ENCODE measurements around the gene NACC2. TPM values are rescaled to one million over a fixed set of nuclear protein-coding genes. Genes with fewer than 3 reads are reported as not detected.

The NACC2 gene
- polyA plus RNA-seq, 5 donors = 3.0 to 6.9 (median 5.0) TPM

DNA sequence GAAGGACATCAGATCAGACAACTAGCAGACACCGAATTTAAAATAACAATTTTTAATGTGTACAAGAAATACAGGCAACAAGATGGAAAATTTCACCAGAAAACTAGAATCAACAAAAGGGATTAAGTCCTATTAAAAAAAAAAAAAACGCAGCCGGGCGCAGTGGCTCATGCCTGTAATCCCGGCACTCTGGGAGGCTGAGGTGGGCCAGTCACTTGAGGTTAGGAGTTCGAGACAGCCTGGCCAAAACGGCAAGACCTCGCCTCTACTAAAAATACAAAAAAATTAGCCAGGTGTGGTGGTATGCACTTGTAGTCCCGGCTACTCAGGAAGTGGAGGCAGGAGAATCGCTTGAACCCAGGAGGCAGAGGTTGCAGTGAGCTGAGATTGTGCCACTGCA lies 69.6 kb downstream of the NACC2 start:
- no peak for DNase-seq

DNA sequence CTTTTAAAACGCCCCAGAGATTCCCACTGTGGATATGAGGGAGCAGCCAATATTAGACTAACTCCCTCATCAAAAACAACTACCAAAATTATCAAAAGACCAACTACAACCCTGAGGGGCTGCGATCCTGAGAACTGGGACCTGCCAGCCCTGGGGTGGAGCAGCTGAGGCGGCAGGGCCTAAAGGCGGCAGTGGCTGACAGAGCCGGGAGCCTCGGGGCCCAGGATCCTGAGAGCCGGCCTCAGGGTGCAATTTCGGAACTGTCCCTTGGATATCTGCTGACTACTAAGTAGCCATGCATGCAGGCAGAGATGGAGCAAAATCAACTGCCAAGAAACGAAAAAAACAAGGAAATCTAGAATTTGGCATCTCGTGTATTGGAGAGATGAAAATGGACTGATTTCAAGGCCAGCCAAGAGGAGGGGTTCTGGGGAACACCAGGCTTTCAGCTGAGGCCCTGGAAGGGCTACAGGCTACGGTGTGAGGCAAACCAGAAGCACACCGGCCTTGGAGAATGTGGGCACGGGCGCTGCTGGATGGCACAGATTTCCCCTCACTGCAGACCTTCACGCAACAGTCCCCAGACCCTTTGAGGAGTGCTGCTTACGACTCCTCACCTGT lies 70.3 kb downstream of the NACC2 start:
- DNase-seq = no peak

DNA sequence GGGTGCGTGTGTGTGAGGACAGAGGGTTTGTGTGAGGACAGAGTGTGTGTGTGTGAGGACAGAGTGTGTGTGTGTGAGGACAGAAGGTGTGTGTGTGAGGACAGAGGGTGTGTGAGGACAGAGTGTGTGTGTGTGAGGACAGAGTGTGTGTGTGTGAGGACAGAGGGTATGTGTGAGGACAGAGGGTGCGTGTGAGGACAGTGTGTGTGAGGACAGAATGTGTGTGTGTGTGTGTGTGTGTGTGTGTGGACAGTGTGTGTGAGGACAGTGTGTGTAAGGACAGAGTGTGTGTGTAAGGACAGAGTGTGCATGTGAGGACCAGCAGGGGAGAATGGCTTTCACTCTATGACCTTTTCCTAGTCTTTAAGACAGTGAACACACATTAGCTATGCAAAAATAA lies 70.8 kb downstream of the NACC2 start:
- no peak for DNase-seq

DNA sequence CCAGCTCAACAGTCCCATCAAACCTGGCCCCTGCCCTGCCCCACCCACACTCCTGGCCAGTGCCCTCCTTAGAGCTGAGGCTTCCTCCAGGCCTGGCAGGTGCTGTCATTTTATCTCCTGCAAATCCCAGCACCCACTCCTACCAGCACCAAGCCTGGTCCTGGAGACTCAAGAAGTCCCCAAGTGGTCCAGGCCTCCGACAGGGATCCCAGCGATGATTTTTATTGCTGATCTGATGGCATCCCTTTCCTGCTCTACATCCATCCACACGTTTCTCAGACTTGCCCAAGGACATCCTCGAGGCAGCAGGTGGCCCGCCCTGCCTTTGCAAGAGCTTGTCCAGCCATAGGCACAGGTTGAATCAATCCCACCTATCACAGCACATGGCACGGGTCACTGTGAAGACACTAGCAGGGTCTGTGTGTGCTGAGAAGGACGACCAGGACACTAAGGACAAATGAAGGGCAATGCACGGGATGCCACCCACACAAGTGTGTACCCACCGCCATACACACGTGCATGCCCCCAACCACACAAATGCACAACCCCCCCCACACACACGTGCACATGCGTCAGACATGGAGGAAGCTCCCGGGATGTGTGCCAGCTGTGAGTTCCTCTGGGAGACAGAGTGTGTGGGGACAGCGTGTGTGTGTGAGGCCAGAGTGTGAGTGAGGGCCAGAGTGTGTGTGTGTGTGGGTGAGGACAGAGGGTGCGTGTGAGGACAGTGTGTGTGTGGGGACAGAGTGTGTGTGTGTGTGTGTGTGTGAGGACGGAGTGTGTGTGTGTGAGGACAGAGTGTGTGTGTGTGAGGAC lies 71.5 kb downstream of the NACC2 start:
- no peak for DNase-seq

DNA sequence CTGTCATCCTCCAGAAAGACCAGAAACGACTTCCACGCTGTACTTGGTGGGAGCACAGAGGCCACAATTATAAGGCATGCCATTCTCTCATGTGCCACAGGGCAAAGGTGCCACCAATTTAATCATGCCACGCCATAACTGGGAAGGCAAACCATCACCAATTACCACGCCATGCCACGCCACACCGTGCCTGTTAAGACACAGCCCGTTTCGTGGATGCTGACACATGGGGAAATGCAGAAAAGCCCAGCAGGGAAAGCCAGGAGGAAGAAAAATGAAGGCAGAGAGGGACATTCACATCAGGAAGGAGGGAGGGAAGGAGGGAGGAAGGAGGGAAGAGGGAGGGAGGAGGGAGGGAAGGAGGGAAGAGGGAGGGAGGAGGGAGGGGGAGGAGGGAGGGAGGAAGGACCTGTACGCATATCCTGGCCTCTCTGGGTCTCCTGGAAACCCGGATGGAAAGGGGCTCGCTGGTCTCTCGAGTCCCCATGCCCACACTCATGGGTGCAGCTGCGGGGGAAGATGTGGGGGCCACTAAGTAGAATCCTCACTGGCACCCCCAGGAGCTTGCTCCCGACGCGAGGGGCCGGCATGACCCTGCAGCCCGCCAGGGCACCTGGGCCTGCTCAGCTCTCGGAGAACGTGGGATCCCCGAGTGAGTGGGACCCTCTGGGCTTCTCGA lies 72.2 kb downstream of the NACC2 start:
- DNase-seq = no peak

DNA sequence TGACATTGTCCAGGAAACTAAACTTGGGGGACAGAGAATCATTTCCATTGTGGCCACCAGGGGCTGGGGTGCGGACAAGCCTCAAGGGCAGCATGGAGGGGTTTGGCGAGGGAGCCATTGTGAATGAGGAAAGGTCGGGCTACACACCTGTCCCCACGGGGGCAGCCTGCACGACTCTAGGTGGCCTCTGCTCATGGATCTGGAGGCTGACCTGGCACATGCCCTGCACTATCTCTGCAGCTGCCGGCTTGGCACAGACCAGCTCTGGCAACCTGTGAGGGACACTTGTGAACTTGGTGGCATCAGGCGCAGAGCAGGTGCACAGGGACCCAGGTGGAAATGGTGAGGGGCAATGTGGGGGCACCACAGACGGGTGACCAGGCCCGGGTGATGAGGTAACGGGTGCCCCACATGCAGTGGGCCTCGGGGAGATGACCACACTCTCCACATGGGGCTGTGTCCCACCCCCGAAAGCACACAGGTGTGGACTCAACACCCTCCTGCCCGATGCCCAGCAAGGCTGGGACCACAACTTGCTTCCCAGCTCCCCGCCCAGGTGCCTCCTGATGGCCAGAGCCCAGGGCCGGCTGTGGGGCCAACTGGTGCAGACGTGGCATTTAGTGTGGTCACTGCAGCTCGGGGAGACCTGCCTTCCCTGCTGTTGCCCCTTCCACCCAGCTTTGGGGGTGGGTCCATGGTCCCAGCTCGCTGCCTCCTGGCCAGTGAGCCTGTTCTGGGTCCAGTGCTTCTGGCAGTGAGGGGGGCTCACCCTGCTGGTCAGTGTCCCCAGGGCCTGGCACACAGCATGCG lies 73.0 kb downstream of the NACC2 start:
- DNase-seq = no peak

DNA sequence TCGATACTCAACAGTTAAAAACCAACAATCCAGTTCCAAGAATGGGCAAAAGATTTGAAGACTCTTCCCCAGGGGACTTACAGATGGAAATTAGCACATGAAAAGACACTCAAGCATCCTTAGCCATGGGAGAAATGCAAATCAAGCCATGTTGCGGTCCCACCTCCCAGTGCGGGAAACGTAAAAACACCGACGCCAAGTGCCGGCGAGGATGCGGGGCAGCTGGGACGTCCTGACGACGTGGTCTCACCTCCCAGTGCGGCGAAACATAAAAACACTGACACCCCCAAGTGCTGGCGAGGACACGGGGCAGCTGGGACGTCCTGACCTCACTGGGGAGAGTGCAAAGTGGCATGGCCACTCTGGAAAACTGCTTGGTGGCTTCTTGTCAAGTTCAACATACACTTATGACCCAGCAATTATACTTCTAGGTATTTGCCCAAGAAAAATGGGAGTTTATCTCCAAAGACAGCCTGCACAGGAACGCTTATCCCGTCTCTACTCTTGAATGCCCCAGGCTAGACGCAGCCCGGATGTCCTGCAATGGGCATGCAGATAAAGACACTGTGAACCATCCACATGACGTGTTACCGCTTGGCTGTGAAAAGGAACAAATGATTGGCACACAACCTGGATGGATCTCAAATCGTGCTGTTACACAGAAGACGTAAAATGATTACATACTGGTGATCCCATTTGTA lies 73.8 kb downstream of the NACC2 start:
- DNase-seq = no peak

DNA sequence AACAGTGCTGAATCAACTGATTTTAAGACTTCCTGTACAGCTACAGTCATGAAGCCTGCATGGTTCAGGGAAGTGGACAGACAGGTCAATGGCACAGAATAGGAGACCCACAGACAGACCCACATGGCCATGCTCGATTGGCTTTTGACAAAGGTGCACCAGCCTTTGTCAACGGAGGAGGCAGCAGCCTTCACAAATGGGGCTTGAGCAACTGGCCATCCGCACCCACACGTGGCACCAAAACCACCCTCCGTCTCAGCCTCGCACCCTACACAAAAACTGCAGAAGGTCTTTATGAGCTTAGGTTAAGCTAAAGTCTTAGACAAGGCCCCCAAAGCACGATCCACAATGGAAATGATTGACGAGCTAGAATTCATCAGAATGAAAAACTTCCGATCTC lies 74.4 kb downstream of the NACC2 start:
- DNase-seq = no peak

DNA sequence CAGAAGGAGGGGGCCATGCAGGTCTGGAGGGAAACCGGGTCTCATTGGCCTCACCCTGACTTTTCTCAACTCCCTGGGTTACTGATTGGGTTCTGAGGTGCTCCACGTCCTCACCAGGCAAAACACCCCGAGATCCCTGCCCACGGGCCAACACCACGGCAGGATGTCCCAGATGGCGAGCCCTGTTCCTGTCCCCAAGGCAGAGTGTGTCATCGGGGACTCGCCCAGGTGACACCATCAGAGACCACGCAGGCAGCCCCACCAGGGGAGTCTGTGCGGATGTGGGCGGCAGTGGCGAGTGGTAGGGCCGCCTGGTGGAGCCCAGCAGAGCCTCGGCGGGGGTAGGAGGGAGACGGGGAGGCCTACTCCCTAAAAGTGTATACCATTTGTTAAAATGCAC lies 74.9 kb downstream of the NACC2 start:
- DNase-seq = no peak

DNA sequence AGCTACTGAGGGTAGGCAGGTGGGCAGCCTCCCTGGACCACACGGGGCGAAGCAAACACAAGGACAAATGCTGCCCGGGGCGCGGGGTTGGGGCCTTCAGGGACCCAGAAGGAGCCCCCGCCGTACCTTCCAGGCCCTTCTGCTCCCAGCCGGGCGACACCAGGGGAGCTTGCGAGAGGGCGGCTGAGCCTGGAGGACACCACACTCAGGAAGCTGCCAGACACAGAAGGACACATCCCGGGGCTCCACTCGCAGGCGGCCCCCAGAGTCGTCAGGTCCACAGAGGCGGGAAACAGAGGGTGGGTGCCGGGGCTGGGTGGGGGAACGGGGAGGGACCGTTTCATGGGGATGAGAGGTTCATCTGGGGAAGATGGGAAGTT lies 75.4 kb downstream of the NACC2 start:
- DNase-seq = no peak

DNA sequence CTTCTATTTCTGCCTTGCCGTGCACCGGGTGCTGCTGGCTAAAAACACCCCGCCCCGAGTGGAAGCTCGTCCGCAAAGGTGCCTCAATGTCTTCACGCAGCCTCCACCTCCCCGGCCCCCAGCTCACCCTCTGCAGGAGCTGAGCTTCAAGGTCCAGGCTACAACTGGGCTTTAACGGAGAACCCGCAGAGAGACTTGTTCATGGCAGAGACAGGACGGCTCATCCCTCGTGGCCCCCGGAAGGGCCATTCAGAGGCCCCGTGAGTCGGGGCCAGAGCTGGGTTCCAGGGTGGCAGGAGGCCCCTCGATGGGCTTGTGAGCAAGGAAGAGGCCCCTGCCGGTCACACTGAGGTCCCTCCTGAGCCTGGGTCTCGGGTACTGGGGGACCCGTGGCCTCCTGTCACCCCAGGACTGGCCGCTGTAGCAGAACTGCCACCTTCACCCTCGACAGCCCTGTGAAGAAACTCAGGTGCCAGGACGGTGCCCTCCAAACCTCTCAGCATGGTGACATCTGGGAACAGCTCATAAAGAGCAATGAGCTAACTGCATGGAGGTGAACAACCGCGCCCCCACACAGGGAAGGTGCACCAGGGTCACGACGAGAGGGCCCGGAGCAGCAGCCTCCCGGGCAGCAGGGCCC lies 75.9 kb downstream of the NACC2 start:
- DNase-seq = no peak

DNA sequence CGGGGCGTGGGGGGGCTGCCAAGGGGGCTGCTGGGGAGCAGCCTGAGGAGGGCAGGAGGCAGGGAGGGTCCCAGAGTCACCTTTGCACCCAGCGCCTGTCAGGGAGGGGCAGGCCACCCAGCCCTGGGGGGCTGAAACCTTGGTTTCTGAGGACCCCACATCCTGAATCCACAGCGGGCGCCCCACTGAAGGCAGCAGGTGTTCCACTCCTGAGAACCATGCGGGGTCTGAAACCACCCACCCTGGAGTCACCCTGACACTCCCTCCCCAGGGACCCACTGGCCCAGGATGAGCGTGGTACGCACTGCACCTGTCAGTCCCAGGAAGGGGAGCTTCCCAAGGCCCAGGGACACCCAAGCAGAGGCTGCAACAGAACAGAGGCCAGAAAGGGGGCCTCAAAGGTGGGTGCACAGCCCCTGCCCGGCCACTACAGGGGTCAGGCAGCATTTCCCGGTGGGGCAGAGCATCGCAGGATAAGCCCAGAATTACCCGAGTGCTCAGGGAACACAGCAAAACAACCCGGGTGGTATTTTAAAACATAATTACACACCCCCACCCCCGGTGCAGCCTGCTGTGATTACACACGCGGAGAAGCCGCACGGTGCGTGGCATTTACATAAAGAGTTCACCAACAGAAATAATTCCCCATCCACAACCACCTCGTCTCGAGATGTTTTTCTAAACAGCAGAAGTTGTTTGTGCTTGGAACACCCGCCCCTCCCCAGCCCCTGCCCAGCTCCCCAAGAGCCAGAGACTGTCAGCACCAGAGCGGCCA lies 76.6 kb downstream of the NACC2 start:
- no peak for DNase-seq

DNA sequence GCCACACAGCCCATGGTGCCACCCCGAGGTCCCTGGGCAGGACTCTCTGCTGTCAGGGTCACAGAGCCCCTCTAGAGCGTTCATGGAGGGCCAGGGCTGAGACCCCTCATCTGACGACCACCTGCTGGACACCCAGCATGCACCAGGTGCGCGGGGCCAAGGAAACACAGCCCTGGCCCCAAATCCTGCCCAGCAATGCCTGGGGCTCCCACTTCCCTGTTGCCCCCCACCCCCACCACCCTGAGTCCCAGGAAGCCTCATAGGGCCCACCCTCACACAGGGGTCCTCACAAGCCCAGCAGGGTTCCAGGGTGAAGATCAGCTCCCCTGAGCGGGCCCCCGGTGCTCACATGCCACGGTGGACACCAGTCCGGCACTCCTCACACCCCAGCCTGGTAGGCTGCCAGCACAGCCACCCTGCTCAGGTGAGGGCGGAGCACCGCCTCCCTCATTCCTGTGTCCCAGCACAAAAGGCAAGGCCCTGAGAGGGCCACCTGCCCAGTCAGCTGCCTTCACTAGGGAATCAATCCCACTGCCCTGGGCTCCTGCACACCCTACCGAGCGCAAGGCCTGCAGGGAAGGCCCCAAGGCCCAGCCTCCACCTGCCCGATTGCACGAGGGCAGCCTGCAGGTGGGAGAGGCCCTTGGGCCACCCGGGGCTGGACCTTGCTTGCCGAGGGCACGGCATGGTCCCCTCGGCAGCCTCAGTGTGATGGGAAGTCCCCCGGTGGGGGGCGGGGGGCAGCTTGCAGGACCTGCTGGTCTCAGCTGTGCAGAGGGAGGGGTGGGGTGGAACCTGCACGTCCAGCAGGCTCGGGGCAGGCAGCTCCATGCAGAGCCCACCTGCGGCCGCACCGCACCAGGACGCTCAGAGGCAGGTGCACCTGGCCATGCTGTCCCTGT lies 77.5 kb downstream of the NACC2 start:
- DNase-seq = no peak

DNA sequence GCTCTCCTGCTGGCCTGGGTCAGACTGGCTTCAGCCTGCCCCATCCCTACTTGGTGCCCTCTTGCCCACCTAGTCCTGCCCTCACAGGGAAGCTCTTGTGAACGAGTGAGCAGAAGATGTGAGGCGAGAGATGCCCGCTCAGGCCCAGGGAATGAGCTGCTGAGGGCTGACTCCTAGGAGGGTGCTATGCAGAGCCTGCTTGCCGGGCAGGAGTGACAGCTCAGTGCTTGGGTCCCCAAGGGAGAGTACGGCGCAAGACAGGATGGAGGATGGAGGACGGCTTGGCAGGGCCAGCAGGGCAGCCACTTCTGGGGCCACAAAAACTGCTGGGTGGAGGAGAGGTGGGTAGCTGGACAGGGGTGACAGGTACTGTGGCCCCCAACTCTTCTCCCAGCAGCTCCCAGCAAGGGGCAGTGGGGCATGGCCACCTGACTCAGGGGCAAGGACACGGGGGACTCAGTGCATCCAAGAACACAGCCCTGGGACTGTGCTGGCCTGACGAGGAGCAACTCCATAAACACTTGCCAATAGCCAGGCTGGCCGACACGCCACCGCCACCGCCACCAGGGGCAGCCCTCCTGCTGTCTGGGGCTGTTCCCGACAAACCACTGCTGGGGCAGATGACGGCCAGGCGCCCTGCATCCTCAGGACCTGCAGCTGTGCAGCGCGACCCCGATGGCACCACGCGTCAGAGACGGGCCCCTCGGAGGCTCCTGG lies 78.4 kb downstream of the NACC2 start:
- no peak for DNase-seq

DNA sequence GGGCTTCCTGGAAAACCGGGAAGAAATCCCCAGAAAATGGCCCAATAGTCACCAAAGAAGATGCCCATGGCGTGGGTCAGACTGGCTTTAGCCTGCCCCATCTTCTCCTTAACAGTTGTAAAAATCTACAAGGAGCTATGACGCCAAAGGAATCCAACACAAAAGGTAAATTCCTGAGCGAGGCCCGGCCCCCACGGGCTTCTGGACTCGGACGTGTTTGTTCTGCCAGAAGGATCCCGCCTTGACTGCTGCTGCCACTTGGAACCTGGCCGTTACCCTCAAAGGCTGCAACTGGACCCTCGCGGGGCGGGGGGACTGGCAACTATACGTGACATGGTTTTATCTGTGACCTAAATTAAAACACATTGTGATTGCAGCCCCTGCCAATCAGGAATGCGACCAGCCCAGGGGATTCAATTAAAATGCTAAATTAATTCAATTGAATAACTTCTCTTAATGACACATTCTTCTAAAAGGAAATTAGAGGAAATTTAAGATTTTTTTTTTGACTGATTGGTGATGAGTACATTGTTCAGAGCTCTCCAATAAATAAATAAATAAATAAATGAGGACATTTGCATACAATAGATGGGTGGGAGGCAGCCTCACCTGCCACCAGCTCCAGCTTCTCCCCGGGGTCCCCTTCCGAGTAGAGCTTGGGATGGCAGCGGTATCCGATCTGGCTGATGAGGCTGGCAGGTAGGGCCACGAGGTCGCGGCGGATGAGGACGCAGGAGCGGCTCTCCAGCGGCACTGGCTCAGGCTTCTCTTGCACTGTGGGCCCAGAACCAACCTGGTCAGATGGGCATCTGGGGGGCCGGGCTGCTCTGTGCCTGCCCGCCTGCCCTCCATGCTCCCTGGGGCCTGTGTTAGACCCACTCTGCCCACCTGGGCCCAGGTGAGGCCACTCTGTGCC lies 79.2 kb downstream of the NACC2 start:
- DNase-seq = no peak

DNA sequence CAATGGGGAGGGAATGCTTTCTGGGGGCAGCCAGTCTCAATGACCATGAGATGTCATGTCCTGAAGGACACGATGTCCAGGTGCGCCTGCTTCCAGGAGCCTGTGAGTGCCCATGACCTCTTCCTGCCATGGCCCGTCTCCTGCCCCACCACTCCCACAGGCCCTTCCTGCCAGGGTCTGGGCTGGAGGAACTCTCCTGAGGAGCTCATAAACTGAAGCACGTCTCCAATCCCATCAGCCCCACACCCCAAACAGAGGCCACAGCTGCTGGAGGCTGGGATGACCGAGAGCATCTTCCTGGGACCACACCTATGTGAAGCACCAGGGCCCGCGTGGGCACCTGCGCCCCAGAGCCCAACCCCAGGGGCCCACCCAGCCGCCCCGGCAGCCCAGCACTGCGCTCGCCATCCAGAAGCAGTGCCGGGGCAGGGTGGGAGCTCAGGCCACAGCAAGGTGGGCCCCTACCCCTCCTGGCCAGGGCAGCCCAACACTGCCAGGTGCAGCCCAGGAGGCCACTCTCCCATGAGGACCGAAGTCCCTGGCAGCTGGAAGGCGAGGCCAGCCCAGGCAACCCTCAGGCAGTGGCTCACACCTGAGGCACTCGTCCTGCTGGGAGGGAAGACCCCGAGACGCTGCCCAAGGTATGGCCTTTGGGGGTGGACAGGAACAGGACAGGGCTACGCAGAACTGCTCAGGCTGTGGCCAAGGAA lies 80.0 kb downstream of the NACC2 start:
- DNase-seq = no peak

All from right lung (tissue), 5 donors.